Measurements from ENCODE around the gene ZBTB1. TPM values are rescaled to one million over a fixed set of nuclear protein-coding genes. Genes with fewer than 3 reads are reported as not detected.

Gene ZBTB1
- total and polyA plus RNA-seq, 9 of the 15 experiments (the other 6 are each of a cell fraction or from before 2014, with no cell fraction given): 2.3 to 16.5 (median 9.0) TPM

- no peak for TF ChIP-seq ARID3B (CRISPR knock-in tag; IDR thresholded peaks at IDR 0.05; ENCODE audit: borderline replicate concordance)
- no peak for TF ChIP-seq KLF1 (tag; IDR thresholded peaks at IDR 0.05)
Observed at GRCh38 chr14:64474041-64474440, 30.5 kb upstream of the ZBTB1 start (continued).

GRCh38 chr14:64474698-64475097 is 29.9 kb upstream of the ZBTB1 start:
- intact Hi-C loops (cut with micrococcal nuclease): no loop called here
- POLR2A ChIA-PET: no interaction called here
- TF ChIP-seq RBM34 (IDR thresholded peaks at IDR 0.05; ENCODE audit: borderline replicate concordance, insufficient read depth, low read length): no peak
- TF ChIP-seq MYC (IDR thresholded peaks at IDR 0.05; ENCODE audit: low read depth, low read length): no peak
- no peak for TF ChIP-seq MYC (CRISPR knock-in tag; IDR thresholded peaks at IDR 0.05; ENCODE audit: borderline replicate concordance, low read depth)
- TF ChIP-seq ZNF586 (CRISPR knock-in tag; conservative IDR thresholded peaks at IDR 0.05): no peak
- no peak for TF ChIP-seq JUN (IDR thresholded peaks at IDR 0.05; ENCODE audit: borderline replicate concordance, low read depth, low read length)
- no peak for TF ChIP-seq JUN (CRISPR knock-in tag; IDR thresholded peaks at IDR 0.05; ENCODE audit: borderline replicate concordance)
- no peak for TF ChIP-seq SMAD2 (IDR thresholded peaks at IDR 0.05; ENCODE audit: low read depth, low read length)
- TF ChIP-seq CUX1 (CRISPR knock-in tag; IDR thresholded peaks at IDR 0.05): no peak
- TF ChIP-seq ZNF140 (CRISPR knock-in tag; IDR thresholded peaks at IDR 0.05): no peak
- no peak for TF ChIP-seq BRCA1 (IDR thresholded peaks at IDR 0.05)
- TF ChIP-seq BRCA1 (CRISPR knock-in tag; IDR thresholded peaks at IDR 0.05): no peak
- TF ChIP-seq RAD21 (CRISPR knock-in tag; conservative IDR thresholded peaks at IDR 0.05 in 1 of 2, IDR thresholded peaks at IDR 0.05 in 1 of 2): no peak
- TF ChIP-seq ZBTB8A (IDR thresholded peaks at IDR 0.05; ENCODE audit: partially characterized antibody): no peak
- no peak for TF ChIP-seq NFE2L1 (tag; IDR thresholded peaks at IDR 0.05; ENCODE audit: borderline replicate concordance, low read depth)

More at GRCh38 chr14:64474698-64475097, 29.9 kb upstream of the ZBTB1 start:
- in situ Hi-C loops (cut with MboI): no loop called here
- no TSS peak for BruUV-seq (replicated peaks)
- CTCF ChIA-PET (ENCODE audit: low intra/inter-chr PET ratio): no interaction called here
- ATAC-seq (no peak), FAIRE-seq (no peak), DNase-seq (ENCODE audit: extremely low read depth in 1 of 4, low spot score in 3 of 4) (no peak)
- Histone ChIP-seq H3K27me3 (ENCODE audit: control insufficient read depth in 2 of 2, insufficient read depth in 2 of 2, low read length in 2 of 2) (no peaks in the 10 kb centered on the region), H3K9me1 (ENCODE audit: control insufficient read depth, insufficient read depth, low read length) (no peaks in the 10 kb centered on the region), H3K9ac (ENCODE audit: insufficient read depth in 1 of 2, low read depth in 2 of 2, low read length in 2 of 2) (no peak overlapping the region), H3K4me1 (replicated peaks in 1 of 2; ENCODE audit: control insufficient read depth in 2 of 2, insufficient read depth in 2 of 2, low read length in 2 of 2) (no peaks in the 10 kb centered on the region), H2AFZ (ENCODE audit: low read depth, low read length) (no peak overlapping the region), H3K27ac (ENCODE audit: extremely low read depth, low read depth, low read length) (no peak overlapping the region), H3K36me3 (ENCODE audit: control insufficient read depth, insufficient read depth, low read length) (no peaks in the 10 kb centered on the region), H3K4me3 (no peak overlapping the region), H3K79me2 (ENCODE audit: control insufficient read depth, insufficient read depth, low read length) (no peaks in the 10 kb centered on the region), H4K20me1 (replicated peaks; ENCODE audit: control insufficient read depth, insufficient read depth, low read length) (no peaks in the 10 kb centered on the region), H3K4me2 (ENCODE audit: insufficient read depth, low read length) (no peak overlapping the region), H3K9me3 (replicated peaks; ENCODE audit: control insufficient read depth, insufficient read depth, low read depth, low read length) (no peaks in the 10 kb centered on the region)
- 46% methylated on average over 4 of the region's 4 CpGs for WGBS (ENCODE audit: insufficient coverage, low coverage, missing lambda C conversion rate)
